Activated B cell treated with CpG ODN at 0.5 μM for 24 hours (primary cell): ENCODE results near the gene DYRK1A. TPM values are rescaled to one million over a fixed set of nuclear protein-coding genes. Genes with fewer than 3 reads are reported as not detected.

Source experiments
- ATAC-seq: fragments of 200-7000 bp; cut with Tn5 transposase; one replicate; pipeline ENCODE4 v1.10.0; 2021; ENCODE audit warnings: low read depth, mild to moderate bottlenecking, moderate library complexity
- CTCF ChIA-PET: fragments of 350-600 bp; sonication (Branson Sonifier 250); formaldehyde crosslinking; loops from one replicate; lab custom pipeline; 2021; ENCODE audit warnings: antibody characterized with exemption; lab: Charles Lee
- POLR2A ChIA-PET: fragments of 350-600 bp; sonication (Branson Sonifier 250); formaldehyde crosslinking; loops from one replicate; lab custom pipeline; 2021; ENCODE audit warnings: antibody characterized with exemption; lab: Charles Lee
- DNase-seq: peaks from one replicate; pipeline ENCODE4 v3.0.0; 2022
- H3K27ac Mint-ChIP-seq: one replicate; pipeline ENCODE4 v1.8.0; 2020; ENCODE audit warnings: mixed read lengths
- H3K27me3 Mint-ChIP-seq: one replicate; pipeline ENCODE4 v1.8.0; 2021; ENCODE audit warnings: mixed read lengths
- H3K36me3 Mint-ChIP-seq: one replicate; pipeline ENCODE4 v1.8.0; 2021; ENCODE audit warnings: low read depth, mixed read lengths
- H3K4me1 Mint-ChIP-seq: one replicate; pipeline ENCODE4 v1.8.0; 2021; ENCODE audit warnings: mixed read lengths
- H3K4me3 Mint-ChIP-seq: one replicate; pipeline ENCODE4 v1.8.0; 2020; ENCODE audit warnings: mild to moderate bottlenecking, mixed read lengths
- H3K9me3 Mint-ChIP-seq: one replicate; pipeline ENCODE4 v1.8.0; 2020; ENCODE audit warnings: mixed read lengths
- CTCF ChIP-seq: fragments of 200-600 bp; IDR thresholded peaks from one replicate; pipeline ENCODE4 v1.8.0; 2022; ENCODE audit warnings: antibody characterized with exemption, mild to moderate bottlenecking
- intact Hi-C: fragments of 100-400 bp; cut with micrococcal nuclease; formaldehyde crosslinking; loops from one replicate; pipeline ENCODE4 v1.15.1; 2024
- total RNA-seq: library from RNA; stranded (reverse); gene quantifications from 2 replicates; pipeline ENCODE4 v1.2.3, GENCODE V29; 2022

DYRK1A gene
- total RNA-seq, 1 donor from 2014 or later: 99.9 TPM

- ATAC-seq (no peak), DNase-seq (no peak)
- intact Hi-C loops: no loop called here
- ChIA-PET POLR2A (interaction anchor here (0.6 kb wide), 1 partner anchor 81 kb away, joined by 3 read pairs; no protein-coding TSS in a partner anchor), CTCF (no interaction called here)
- no peak for TF ChIP-seq CTCF
- H3K4me1 Mint-ChIP-seq: peaks cover 2% of the 10 kb centered on the region
- H3K27ac Mint-ChIP-seq: no peak overlapping the region
- no peaks in the 10 kb centered on the region for H3K27me3 Mint-ChIP-seq
- no peaks in the 10 kb centered on the region for H3K9me3 Mint-ChIP-seq
- H3K4me3 Mint-ChIP-seq: no peak overlapping the region
- no peaks in the 10 kb centered on the region for H3K36me3 Mint-ChIP-seq
Measured at GRCh38 chr21:37331411-37331810, 35.2 kb upstream of the DYRK1A start.

- peaks cover 2% of the 10 kb centered on the region for H3K4me1 Mint-ChIP-seq
- TF ChIP-seq CTCF: no peak
- ATAC-seq (no peak), DNase-seq (no peak)
- CTCF ChIA-PET: no interaction called here
- H3K4me3 Mint-ChIP-seq: no peak overlapping the region
- H3K9me3 Mint-ChIP-seq: no peaks in the 10 kb centered on the region
- intact Hi-C loops: no loop called here
- H3K27me3 Mint-ChIP-seq: peaks cover 4% of the 10 kb centered on the region
- H3K36me3 Mint-ChIP-seq: no peaks in the 10 kb centered on the region
- H3K27ac Mint-ChIP-seq: no peak overlapping the region
- POLR2A ChIA-PET: no interaction called here
Measured at GRCh38 chr21:37335053-37335452, 31.5 kb upstream of the DYRK1A start.

- CTCF ChIA-PET: no interaction called here
- peaks cover 4% of the 10 kb centered on the region for H3K9me3 Mint-ChIP-seq
- peaks cover 4% of the 10 kb centered on the region for H3K27me3 Mint-ChIP-seq
- no peak overlapping the region for H3K4me3 Mint-ChIP-seq
- intact Hi-C loops: no loop called here
- ATAC-seq (no peak), DNase-seq (no peak)
- H3K4me1 Mint-ChIP-seq: peaks cover 2% of the 10 kb centered on the region
- no peak for TF ChIP-seq CTCF
- POLR2A ChIA-PET: interaction anchor here (1.6 kb wide), 1 partner anchor 28 kb away, joined by 4 read pairs; no protein-coding TSS in a partner anchor
- H3K27ac Mint-ChIP-seq: no peak overlapping the region
- H3K36me3 Mint-ChIP-seq: no peaks in the 10 kb centered on the region
Measured at GRCh38 chr21:37337179-37337578, 29.4 kb upstream of the DYRK1A start.

- Mint-ChIP-seq H3K9me3 (peaks cover 6% of the 10 kb centered on the region), H3K27me3 (peaks cover 4% of the 10 kb centered on the region), H3K4me3 (no peak overlapping the region), H3K36me3 (no peaks in the 10 kb centered on the region), H3K27ac (no peak overlapping the region), H3K4me1 (peaks cover 2% of the 10 kb centered on the region)
- ChIA-PET POLR2A (interaction anchor here (1.6 kb wide), 1 partner anchor 27 kb away, joined by 4 read pairs; no protein-coding TSS in a partner anchor), CTCF (no interaction called here)
- DNase-seq (no peak), ATAC-seq (no peak)
- intact Hi-C loops: no loop called here
- no peak for TF ChIP-seq CTCF
Measured at GRCh38 chr21:37337831-37338230, 28.7 kb upstream of the DYRK1A start.

- Mint-ChIP-seq H3K27ac (no peak overlapping the region), H3K36me3 (no peaks in the 10 kb centered on the region), H3K4me3 (no peak overlapping the region), H3K4me1 (peaks cover 2% of the 10 kb centered on the region), H3K27me3 (peaks cover 4% of the 10 kb centered on the region), H3K9me3 (peaks cover 6% of the 10 kb centered on the region)
- no peak for TF ChIP-seq CTCF
- ChIA-PET CTCF (no interaction called here), POLR2A (interaction anchor here (0.7 to 1.6 kb wide), 2 partner anchors 26 to 81 kb away, joined by 4 read pairs; no protein-coding TSS in a partner anchor)
- ATAC-seq (no peak), DNase-seq (no peak)
- intact Hi-C loops: no loop called here
Measured at GRCh38 chr21:37338671-37339551, 27.7 kb upstream of the DYRK1A start.
